Midbrain (tissue), 1 donor: ENCODE measurements around the gene IL20RA.
"Not testable (repeated sequence)": the region's sequence is repeated elsewhere in the genome, so short reads cannot be mapped to it uniquely, and the experiment has no call there.

Source experiments
- DNase-seq: peaks from one replicate; lab custom pipeline; 2025; lab: John Stamatoyannopoulos, UW

The IL20RA gene

DNA sequence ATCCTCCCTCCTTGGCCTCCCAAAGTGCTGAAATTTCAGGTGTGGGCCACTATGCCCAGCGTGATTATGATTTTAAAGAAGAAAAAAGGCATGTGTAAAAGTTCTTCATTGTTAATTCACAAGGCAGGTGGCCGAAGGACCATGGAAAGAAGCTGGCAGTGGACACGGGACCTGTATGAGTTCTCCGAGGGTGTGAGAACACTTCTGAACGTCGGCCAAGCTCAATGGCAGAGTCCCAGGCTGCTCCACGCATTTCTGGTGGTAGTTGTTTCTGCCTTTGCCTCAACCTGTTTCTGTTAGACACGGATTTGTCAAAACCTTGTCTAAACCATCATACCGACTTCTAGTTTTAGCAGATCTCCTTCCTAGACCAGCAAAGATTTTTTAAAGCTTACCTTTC lies 36.6 kb downstream of the IL20RA start:
- no peak for DNase-seq

DNA sequence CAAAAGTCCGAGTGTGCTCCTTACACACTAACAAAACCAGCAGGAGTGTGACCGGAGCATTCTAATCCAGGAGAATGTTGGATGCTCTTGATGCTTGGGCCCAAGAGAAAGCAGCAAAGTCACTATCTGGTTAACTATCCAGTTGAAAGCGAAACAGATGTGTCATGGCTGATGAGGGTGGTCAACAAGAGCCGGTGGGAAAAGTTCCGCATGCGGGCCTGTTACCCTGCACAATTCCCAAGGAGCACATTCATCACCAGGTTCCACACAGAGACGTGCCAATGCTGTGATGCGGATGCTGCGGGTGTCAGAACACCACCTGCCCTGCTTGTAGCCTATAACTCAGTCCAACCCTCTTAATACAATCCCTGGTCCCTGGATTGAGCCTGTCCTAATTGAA lies 38.7 kb downstream of the IL20RA start:
- DNase-seq, result no peak

DNA sequence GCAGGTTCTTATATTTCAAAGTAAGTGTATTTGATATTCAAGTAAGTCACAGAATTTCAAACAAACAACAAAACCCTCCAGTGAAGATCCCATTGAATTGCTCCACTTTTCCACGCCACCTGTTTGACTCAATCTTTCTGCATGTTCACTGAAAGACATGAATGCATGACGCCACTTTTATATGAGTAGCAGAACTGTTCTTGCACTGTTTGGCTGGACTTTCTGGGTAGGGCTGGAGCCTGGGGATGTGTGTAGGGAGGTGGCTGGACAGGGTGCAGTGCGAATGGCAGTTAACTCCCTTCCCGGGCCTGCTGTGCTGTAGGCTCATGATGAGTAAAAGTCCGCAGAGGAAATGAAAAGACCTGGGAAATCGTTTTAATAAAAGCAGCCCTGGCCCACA lies 39.7 kb downstream of the IL20RA start:
- DNase-seq, result no peak

DNA sequence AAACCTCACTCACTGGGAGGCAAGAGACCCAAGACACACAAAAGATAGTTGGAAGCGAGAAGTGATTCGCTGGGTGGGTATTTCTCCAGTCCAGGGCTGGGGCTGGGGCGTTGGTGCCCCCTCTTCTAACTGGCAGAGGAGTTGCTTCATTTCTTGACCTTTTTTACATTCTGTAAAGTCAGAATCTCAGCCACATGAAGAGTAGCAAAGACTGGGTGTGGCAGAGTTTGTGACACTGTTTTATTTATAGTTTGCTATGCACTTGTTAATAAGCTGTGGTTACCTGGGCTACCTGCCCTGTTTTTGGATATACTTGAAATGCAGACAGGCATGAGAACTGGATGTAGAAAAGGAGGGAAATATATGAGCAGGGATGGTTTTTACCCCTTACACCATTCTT lies 42.3 kb downstream of the IL20RA start:
- no peak for DNase-seq

DNA sequence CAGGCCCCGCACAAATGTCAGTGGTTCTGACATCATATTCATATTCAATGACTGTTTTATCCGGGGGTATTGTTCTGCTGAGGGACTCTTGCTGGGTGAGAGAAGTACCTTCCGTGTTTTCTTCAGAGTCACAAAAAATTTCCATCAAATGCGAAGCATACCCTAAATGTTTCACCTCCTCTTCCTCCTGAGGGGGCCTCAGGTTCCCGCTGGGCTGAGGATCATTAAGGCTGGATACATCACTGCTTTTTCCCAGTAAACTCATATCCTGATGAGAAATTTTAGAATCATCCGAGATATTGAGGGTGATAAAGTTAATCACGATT lies 42.8 kb downstream of the IL20RA start:
- DNase-seq, result no peak

DNA sequence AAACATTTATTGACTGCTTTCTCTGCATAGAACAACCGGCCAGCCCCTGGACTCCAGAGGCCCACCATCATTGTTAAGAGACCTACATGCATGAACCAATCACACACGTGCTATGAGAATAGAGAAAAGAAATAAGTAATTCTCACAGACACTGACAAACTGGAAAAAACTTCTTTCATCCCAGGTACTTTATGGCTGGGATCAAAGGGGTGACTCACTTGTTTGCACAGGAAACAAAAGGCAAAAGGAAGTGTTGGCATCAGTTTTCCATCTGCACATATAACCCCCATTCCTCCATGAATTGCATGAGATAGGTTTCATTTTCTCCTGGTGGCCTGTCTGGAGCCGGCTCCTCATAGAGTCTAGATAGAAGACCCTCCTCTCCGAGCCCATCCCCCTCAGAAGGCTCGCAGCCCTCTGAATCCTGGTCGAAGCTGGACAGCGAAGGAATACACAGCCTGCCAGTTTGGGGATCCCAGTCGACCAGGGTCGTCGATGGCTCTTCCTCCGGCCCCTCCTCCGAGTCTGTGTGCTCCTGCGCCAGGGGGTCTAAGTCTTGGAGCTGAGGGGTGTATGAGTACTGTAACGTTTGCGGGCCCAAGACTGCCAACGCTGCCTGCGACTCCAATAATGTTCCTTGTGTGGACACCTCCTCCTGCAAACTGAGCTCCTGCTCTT lies 43.3 kb downstream of the IL20RA start:
- no peak for DNase-seq

DNA sequence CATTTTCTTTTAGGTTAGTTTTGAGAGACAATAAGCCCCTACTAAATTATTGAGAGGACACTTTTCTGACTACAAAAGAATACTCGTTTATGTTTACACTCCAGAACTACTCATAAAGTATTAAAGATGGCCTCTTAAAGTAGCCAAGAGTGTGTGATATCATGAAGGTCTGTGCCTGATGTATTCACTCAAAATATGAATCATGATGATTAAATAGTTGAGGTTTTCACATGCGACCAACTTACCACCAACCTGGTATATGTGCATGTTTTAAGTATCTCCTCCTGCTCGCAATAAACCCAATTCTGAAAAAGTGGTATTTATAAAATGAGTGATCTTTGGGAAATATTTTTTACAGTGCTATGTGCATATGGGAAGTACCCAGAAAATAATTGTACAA lies 43.9 kb downstream of the IL20RA start:
- DNase-seq, result no peak

DNA sequence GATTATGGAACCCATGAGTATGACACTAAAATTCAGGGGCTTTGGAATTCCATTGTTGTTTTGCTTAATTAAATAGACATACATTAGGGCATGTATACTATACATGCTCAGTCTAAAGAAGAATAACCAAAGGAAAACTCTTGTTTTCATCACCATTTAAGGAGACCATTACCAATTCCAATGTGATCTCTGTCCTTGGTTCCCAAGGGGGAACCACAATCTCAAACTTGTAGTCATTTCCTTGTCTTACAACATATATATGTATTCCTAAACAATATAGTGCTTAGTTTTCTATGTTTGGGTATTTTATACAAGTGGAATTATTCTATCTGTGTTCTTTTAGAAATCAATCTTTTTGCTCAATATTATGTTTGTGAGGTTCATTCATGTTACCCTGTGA lies 49.2 kb downstream of the IL20RA start:
- DNase-seq, result no peak

DNA sequence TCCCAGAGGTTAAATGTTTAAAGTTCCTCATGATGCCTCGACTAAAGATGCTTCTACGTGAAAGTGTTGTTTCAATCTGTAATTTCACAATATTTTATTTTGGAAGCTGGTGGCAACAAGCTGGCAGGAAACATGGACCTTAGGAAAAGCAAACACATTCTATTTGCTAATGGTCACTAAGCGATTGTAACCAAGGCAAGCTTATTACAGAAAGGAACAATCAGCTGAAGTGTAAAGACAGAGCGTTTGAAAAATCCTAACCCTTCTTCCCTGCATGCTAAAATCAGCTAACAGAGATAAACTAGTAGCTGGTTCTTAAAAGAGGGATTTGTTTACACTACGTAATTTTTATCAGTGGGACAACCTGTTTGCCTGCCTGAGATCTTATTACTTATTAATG lies 50.0 kb downstream of the IL20RA start:
- no peak for DNase-seq

DNA sequence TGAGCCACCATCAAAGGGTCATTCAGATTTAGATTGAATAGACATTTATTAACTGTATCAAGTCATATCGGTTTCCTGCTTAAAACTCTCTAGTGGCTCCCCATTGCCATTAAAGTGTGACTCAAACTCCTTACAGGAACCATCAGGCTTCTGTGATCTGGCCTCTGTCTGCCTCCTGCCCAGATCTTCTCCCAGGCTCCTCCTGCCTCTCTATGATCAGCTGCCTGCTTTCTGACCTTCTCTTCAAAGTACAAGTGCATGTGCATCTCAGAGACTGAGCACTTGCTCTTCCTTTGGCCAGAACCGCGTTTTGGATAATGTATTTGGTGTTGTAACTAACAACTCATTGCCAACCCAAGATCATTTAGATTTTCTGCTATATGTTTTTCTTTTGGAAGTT lies 52.7 kb downstream of the IL20RA start:
- no peak for DNase-seq

DNA sequence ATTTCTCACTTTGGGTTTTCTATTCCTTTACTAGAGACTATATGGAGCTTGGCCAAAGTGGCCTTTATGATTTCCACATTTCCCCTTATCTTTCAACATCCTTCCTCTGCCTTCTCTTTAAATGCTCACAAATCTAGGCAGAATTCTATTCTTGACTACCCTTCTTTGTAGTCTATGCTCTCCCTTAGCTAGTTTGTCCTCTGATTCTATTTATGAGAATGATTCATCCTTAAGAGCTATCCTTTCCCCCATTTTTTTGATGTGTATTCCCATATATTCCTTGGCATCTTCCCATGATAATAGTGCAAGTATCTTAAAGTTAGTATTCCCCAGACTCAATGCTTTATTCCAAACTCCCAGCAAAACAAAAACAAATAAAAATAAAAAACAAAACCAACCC lies 53.1 kb downstream of the IL20RA start:
- no peak for DNase-seq

DNA sequence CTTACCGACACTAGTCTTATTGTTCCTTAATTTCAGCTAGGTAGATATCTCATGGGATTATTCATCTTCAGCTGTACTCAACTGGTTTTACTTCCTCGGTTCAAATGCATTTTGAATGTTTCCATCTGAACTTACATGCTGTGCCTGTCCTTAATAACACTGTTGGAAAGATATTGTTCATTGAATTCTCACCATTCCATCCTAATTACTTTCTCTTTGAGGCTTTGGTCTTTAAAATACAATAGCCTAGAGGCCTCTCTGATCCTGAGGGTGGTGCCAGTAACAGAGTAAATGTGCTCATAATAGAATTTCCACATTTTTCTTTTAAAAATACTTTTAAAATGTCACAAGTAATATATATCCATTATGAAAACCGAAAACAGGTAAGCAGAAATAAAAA lies 54.0 kb downstream of the IL20RA start:
- no peak for DNase-seq

DNA sequence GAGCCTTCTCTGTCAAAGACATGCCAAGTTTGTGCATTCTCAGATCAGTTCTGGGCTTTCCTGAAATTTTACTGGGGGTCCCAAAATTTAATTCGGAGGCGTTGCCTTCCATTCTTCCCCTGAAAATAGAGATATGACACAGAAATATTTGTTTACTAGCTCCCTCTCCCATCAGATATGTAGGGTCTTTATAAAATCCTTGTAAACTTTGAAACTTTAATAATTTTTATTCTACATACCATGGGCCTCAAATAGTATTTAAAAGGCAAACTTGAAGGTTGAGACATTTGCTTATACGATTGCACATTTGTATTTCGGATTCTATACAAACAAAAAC lies 54.6 kb downstream of the IL20RA start:
- no peak for DNase-seq

DNA sequence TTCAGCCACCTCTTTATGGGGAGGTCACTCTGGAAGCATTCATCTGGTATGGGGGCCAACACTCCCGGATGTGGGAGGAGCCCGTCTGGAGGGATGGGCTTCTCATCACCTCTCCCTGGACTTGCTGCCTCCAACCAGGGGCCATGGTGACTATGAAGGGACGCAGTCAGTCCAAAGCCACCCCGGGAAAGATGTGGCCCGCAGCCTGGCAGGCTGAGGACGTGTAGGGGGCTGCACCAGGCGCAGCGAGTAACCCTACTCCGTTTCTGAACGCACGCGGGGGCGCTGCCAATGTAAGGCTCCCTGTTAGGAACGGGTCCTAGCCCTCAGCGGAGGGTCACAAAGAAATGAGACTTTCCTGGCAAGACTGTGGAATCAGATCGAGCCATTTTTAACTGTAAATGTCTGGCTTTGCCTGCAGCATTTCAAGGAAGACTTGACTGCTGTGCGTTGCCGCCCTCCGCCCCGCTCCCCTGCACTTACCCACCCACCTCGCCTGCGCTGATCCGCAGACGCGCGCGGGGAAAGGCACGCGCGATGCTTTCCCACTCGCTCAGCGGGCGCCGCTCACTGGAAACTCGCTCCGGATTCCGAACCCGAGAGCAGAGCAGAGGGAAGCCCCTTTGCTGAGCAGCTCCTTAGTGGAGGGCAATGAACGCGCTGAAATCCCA lies 55.1 kb downstream of the IL20RA start:
- no peak for DNase-seq

DNA sequence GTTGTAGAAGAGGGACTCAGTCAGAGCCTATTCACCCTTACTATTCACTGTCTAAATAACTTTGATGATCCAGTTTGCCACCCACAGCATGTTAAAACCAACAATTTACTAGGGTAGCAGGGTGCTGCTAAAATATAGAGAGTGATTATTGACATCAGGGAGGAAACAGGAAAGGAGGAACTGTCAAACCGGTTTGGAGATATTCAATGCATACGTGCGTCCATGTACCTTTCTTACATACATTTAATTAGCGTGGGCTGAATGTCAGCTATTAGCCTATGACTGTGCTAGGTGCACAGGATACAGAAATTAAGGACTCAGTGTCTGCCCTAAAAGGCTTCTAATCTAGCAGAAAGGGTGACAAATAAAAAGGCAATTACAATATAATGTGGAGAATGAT lies 57.2 kb downstream of the IL20RA start:
- no peak for DNase-seq

DNA sequence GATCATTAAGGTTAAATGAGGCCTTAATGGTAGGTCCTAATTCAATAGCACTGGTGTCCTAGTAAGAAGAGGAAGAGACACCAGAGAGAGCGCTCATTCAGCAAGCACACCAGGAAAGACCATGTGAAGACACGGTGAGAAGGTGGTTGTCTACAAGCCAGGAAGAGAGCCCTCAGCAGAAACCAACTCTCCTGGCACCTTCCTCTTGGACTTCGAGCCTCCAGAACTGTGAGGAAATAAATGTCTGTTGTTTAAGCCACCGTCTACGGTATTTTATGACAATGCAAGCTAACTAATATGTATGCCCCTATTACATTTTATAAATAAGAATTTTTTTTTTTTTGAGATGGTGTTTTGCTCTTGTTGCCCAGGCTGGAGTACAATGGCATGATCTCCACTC lies 59.3 kb downstream of the IL20RA start:
- DNase-seq, result no peak

DNA sequence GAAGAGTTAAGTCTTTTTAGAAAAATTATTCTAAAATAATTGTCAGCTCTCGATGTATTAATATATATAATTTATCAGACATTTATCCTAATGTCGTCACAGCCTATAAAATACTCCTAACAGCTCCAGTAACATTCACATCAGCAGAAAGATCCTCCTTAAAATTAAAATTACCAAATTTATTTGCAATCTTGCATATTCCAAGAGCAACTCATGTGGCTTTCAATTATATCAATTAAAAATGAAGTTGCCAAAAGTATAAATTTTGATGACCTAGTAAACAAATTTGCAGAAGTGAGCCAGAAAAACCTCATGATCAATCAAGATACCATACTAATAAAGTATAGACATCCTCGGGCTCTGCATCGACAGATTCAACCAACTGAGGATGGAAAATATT lies 60.2 kb downstream of the IL20RA start:
- no peak for DNase-seq

DNA sequence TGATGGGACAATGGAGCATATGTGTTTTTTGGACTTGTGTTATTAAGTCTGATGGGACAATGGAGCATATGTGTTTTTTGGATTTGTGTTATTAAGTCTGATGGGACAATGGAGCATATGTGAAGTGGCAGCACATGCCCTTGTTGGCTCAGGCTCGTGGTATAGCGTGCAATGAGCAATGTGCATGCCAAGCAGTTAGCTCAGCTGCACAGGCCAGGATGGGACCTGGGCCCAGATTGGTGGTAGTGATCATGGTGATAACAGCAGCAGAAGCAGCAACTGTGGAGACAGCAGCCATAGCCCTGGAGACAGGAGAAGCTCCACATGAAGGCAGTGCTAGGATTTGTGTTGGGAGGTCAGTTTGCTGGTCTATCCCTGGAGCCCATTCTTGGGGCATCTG lies 61.1 kb downstream of the IL20RA start:
- no peak for DNase-seq

DNA sequence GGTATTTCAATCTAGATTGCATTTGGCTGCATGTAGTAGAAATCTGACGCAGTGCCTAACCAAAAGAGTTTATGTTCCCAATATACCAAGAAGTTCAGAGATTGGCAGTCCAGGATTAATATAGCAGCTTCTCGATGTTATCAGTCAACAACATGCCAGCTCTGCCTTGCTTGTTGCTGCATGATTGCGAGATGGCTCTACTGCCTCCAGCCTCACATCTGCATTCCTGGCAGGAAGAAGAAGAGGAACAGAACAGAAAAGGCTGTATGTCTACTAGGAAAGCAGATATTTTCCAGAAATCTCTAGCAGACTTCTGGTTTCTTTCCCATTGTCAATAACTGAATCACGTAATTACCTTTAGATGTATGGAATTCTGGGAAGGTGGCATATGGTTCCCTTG lies 61.8 kb downstream of the IL20RA start:
- no peak for DNase-seq

DNA sequence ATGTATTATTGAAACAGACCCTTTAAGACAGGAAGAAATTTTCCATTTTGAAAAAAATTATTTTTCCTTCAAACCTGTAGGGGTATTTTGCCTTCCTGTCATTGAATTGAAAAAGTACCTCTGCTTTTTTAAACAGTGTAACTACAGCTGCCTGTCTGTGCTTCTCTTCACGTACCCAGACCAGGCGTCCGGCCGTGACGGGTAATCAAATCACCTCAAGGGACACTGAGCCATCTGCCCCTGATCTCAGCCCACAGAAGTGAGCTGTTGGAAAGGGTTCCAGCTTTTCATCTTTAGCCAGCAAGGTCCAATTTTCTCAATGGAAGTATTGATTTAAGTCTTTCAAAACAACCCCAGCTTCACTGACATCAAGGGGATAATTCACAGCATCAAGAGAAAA lies 64.7 kb downstream of the IL20RA start:
- DNase-seq, result no peak

DNA sequence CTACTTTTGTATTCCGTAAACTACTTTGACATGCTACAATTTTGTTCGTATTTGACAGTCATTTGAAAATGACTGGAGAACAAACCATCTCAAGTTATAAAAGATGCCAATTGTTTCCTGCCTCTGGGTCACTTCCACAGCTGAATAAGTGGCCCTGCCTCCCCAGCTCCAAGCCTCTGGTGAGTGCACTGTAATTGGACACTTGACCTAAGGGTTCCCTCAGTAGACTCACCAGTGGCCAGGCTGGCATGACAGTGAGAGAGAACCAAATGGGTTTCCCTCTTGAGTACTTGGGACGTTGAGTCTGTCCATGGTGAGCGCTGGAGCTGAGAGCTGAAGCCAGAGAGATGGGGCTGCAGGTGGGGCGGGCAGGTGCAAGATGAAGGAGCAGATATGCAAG lies 65.6 kb downstream of the IL20RA start:
- DNase-seq, result no peak

DNA sequence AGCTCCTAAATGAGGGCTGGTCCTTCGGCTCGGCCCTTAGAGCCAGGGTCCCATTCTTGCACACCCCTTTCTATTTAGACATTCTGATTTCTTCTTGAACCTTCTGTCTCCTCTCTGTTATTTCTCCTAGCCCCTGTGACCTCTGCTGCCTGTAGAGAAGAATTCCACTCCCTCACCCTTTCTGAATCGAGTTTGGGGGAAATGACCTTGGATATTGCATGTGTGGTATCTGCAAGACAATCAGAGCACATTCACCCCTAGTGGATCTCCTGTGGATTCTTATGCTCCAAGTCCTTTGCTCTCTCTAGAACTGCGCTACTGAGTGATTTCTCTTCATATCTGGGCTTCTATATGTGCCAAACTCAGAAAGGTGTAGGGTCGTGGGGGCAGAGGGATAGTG lies 67.7 kb downstream of the IL20RA start:
- DNase-seq, result no peak

DNA sequence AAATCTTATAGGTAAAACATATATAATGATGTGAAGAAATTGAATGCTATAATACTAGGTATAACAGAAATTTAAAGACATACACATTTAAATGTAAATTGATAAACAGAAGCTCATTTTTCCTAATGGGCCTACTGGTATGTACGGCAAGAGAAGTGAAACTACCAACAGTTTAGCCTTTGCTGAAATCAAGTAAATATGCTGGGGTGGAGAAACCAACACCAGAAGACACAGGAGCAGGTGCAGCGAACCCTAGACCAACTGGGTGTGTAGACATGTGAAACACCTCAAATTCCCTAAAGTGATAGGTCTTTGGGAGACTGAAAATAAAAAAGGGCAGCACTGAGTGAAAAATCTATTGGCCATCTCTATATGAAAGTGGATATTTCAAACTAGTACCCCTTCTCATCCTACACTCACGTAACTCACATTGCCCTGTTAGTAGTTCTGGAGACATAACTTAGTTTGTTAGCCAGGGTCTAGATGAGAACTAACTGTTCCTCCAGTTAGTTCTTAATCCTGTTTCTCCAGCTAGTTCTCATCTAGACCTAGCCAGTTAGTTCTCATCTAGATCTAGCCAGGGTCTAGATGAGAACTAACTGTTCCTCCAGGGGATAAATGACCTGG lies 69.6 kb downstream of the IL20RA start:
- no peak for DNase-seq

DNA sequence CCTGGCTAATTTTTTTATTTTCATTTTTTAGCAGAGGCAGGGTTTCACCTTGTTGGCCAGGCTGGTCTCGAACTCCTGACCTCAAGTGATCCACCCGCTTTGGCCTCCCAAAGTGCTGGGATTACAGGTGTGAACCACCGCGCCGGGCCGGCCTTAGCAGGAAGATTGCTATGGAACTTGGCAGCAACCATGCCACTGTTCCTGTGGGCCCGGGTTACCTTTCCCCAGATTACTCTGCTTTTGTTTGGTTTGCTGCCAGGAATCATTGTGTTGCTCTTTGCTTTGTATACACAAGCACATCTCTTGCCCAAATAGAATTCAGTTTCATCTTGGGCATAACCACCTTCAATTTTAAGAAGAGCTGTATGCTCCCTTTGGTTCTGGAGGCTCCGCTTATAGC lies 71.0 kb downstream of the IL20RA start:
- not testable (repeated sequence) for DNase-seq
